ENCODE measurements around the gene LANCL2. TPM values are rescaled to one million over a fixed set of nuclear protein-coding genes. Genes with fewer than 3 reads are reported as not detected.

The LANCL2 gene
- total RNA-seq, 3 donors from 2014 or later (not counting 1 experiment from before 2014, with no cell fraction given) = 7.2 to 9.4 (median 8.3) TPM

- H3K9me3 Mint-ChIP-seq = no peaks in the 10 kb centered on the region
- no peak overlapping the region for H3K4me3 Mint-ChIP-seq
- no peak overlapping the region for H3K27ac Mint-ChIP-seq
- intact Hi-C loops (cut with micrococcal nuclease) = no loop called here
- ATAC-seq (no peak), DNase-seq (no peak)
- H3K36me3 Mint-ChIP-seq = no peaks in the 10 kb centered on the region
- H3K27me3 Mint-ChIP-seq (ENCODE audit: low read depth in 2 of 2) = peaks cover 27 to 45% of the 10 kb centered on the region in 2 donors
- no peak overlapping the region for H3K27ac ChIP-seq (ENCODE audit: low read length)
- H3K4me1 ChIP-seq (ENCODE audit: control insufficient read depth, insufficient read depth, low read length) = no peaks in the 10 kb centered on the region
- H3K36me3 ChIP-seq (ENCODE audit: control insufficient read depth, insufficient read depth, low read length) = no peaks in the 10 kb centered on the region
- H3K9me3 ChIP-seq (ENCODE audit: control insufficient read depth, insufficient read depth, low read length) = no peaks in the 10 kb centered on the region
- WGBS (ENCODE audit: insufficient coverage) = 78% methylated on average over 7 of the region's 8 CpGs
- no peaks in the 10 kb centered on the region for H3K27me3 ChIP-seq (ENCODE audit: control insufficient read depth, insufficient read depth, low read length)
- H3K4me3 ChIP-seq (ENCODE audit: low read length) = no peak overlapping the region
- TF ChIP-seq CTCF (IDR thresholded peaks at IDR 0.05) = no peak
- no peaks in the 10 kb centered on the region for H3K4me1 Mint-ChIP-seq
Measured at GRCh38 chr7:55339033-55340000, 25.8 kb upstream of the LANCL2 start.

- Histone ChIP-seq H3K27ac (ENCODE audit: low read length) (no peak overlapping the region), H3K4me1 (ENCODE audit: control insufficient read depth, insufficient read depth, low read length) (no peaks in the 10 kb centered on the region), H3K9me3 (ENCODE audit: control insufficient read depth, insufficient read depth, low read length) (no peaks in the 10 kb centered on the region), H3K27me3 (ENCODE audit: control insufficient read depth, insufficient read depth, low read length) (peaks cover 2% of the 10 kb centered on the region), H3K4me3 (ENCODE audit: low read length) (no peak overlapping the region), H3K36me3 (ENCODE audit: control insufficient read depth, insufficient read depth, low read length) (no peaks in the 10 kb centered on the region)
- Mint-ChIP-seq H3K36me3 (no peaks in the 10 kb centered on the region), H3K4me3 (no peak overlapping the region), H3K4me1 (no peaks in the 10 kb centered on the region), H3K9me3 (no peaks in the 10 kb centered on the region), H3K27ac (no peak overlapping the region), H3K27me3 (ENCODE audit: low read depth in 2 of 2) (peaks cover 35 to 41% of the 10 kb centered on the region in 2 donors)
- ATAC-seq (no peak), DNase-seq (no peak)
- WGBS (ENCODE audit: insufficient coverage) = 94% methylated on average over 26 of the region's 27 CpGs
- TF ChIP-seq CTCF (IDR thresholded peaks at IDR 0.05) = no peak
- intact Hi-C loops (cut with micrococcal nuclease) = no loop called here
Measured at GRCh38 chr7:55342216-55342871, 22.8 kb upstream of the LANCL2 start.

GRCh38 chr7:55343002-55343781 is 21.9 kb upstream of the LANCL2 start:
- Histone ChIP-seq H3K27me3 (ENCODE audit: control insufficient read depth, insufficient read depth, low read length) (peaks cover 2% of the 10 kb centered on the region), H3K36me3 (ENCODE audit: control insufficient read depth, insufficient read depth, low read length) (no peaks in the 10 kb centered on the region), H3K4me1 (ENCODE audit: control insufficient read depth, insufficient read depth, low read length) (no peaks in the 10 kb centered on the region), H3K4me3 (ENCODE audit: low read length) (no peak overlapping the region), H3K9me3 (ENCODE audit: control insufficient read depth, insufficient read depth, low read length) (no peaks in the 10 kb centered on the region), H3K27ac (ENCODE audit: low read length) (no peak overlapping the region)
- H3K27ac Mint-ChIP-seq = no peak overlapping the region
- H3K27me3 Mint-ChIP-seq (ENCODE audit: low read depth in 2 of 2) = peaks cover 30 to 34% of the 10 kb centered on the region in 2 donors
- no peak overlapping the region for H3K4me3 Mint-ChIP-seq
- intact Hi-C loops (cut with micrococcal nuclease) = no loop called here
- H3K9me3 Mint-ChIP-seq = no peaks in the 10 kb centered on the region
- ATAC-seq = no peak
- no peak for DNase-seq
- H3K36me3 Mint-ChIP-seq = no peaks in the 10 kb centered on the region
- 90% methylated on average over 40 of the region's 42 CpGs for WGBS (ENCODE audit: insufficient coverage)
- H3K4me1 Mint-ChIP-seq = no peaks in the 10 kb centered on the region
- no peak for TF ChIP-seq CTCF (IDR thresholded peaks at IDR 0.05)

All from natural killer cell (primary cell).